Upper lobe of left lung (tissue), 6 donors: ENCODE results near the gene FAF1. TPM values are rescaled to one million over a fixed set of nuclear protein-coding genes. Genes with fewer than 3 reads are reported as not detected.
A peak's percentile ranks its signal among the peaks of the same experiment; 100 is the strongest.
"Not testable (repeated sequence)": the region's sequence is repeated elsewhere in the genome, so short reads cannot be mapped to it uniquely, and the experiment has no call there.

Experiments
- ATAC-seq, 2 donors: fragments of 200-7000 bp; cut with Tn5 transposase; one replicate each; pipeline ENCODE4 v1.9.1; 2022; ENCODE audit warnings: mild to moderate bottlenecking in 2 of 2, moderate library complexity in 2 of 2; ENCODE audit not compliant: low FRiP score in 2 of 2
- DNase-seq, 2 donors: peaks; one replicate each; pipeline ENCODE4 v3.0.0-alpha.2; 2019 to 2020
- H3K27ac ChIP-seq, 4 donors: fragments of 200-600 bp; sonication (generic); one replicate each; pipeline ENCODE4 v1.5.1; 2016 to 2019
- H3K27me3 ChIP-seq, 4 donors: fragments of 200-600 bp; sonication (generic); one replicate each; pipeline ENCODE4 v1.5.1; 2017 to 2019
- H3K36me3 ChIP-seq, 4 donors: fragments of 200-600 bp; sonication (generic); one replicate each; pipeline ENCODE4 v1.5.1; 2016 to 2019
- H3K4me1 ChIP-seq, 4 donors: fragments of 200-600 bp; sonication (generic); one replicate each; pipeline ENCODE4 v1.5.1; 2018 to 2019
- H3K4me3 ChIP-seq, 4 donors: fragments of 200-600 bp; sonication (generic); one replicate each; pipeline ENCODE4 v1.5.1; 2017 to 2019; ENCODE audit warnings: mild to moderate bottlenecking in 2 of 4, moderate library complexity in 1 of 4
- H3K9me3 ChIP-seq, 4 donors: fragments of 200-600 bp; sonication (generic); one replicate each; pipeline ENCODE4 v1.5.1; 2018 to 2019
- EP300 ChIP-seq, 4 donors: sonication (generic); formaldehyde crosslinking; IDR thresholded peaks; one replicate each; pipeline ENCODE4 v1.5.1; 2017; ENCODE audit warnings: antibody characterized with exemption in 4 of 4, control low read depth in 2 of 4
- POLR2A ChIP-seq, 4 donors: fragments of 450-650 bp; IDR thresholded peaks; one replicate each; pipeline ENCODE4 v1.5.1; 2016 to 2017; ENCODE audit warnings: antibody characterized with exemption in 4 of 4, mild to moderate bottlenecking in 2 of 4
- POLR2AphosphoS5 ChIP-seq, 2 donors: sonication (generic); formaldehyde crosslinking; IDR thresholded peaks; one replicate each; pipeline ENCODE4 v1.5.1; 2017; ENCODE audit warnings: antibody characterized with exemption in 2 of 2
- WGBS, 2 donors: methylation state at CpG; one replicate each; pipeline ENCODE4 v1.1.5; 2017 to 2018; 5-methylcytosine and 5-hydroxymethylcytosine counted together
- total RNA-seq, 6 donors: library from RNA; depleted of rRNA in 4 of 6; stranded (reverse); fragments of >200 nt in 4 of 6; gene quantifications; one replicate each; pipeline versions ENCODE4 v1.1.0 to v1.2.1, GENCODE V29; 2016 to 2021
- TF ChIP-seq, protein P1 (sequence below), 6 experiments: fragments of 450-650 bp in 4 of 6; fragments of 200-600 bp in 2 of 6; sonication (generic) in 2 of 6; IDR thresholded peaks; one replicate each; pipeline ENCODE4 v1.5.1; 2016 to 2019; ENCODE audit warnings: antibody characterized with exemption in 6 of 6
- donor health status: DM: no; HTN: no; CAD: no; lungs with moderate emphysema.
- donor health status: DM: no; HTN: yes; CAD: no; lungs with severe emphysema.

Gene FAF1
- total RNA-seq, 6 donors from 2014 or later, result 30.2 to 52.3 (median 35.0) TPM

- Histone ChIP-seq H3K36me3 (peaks cover 0 to 8% (median 0%) of the 10 kb centered on the region in 4 donors), H3K4me3 (no peak overlapping the region), H3K27me3 (no peaks in the 10 kb centered on the region), H3K4me1 (no peaks in the 10 kb centered on the region), H3K27ac (no peak overlapping the region), H3K9me3 (no peaks in the 10 kb centered on the region)
- WGBS, 2 donors, result 88 to 96% methylated on average over 1 of the region's 1 CpG
- ATAC-seq, result no peak
- no peak for TF ChIP-seq EP300 (IDR thresholded peaks at IDR 0.05)
- no peak for TF ChIP-seq POLR2AphosphoS5 (IDR thresholded peaks at IDR 0.05)
- no peak for TF ChIP-seq POLR2A (IDR thresholded peaks at IDR 0.05)
- DNase-seq, result no peak
Observed at GRCh38 chr1:50775740-50776139, 184.3 kb downstream of the FAF1 start.

DNA sequence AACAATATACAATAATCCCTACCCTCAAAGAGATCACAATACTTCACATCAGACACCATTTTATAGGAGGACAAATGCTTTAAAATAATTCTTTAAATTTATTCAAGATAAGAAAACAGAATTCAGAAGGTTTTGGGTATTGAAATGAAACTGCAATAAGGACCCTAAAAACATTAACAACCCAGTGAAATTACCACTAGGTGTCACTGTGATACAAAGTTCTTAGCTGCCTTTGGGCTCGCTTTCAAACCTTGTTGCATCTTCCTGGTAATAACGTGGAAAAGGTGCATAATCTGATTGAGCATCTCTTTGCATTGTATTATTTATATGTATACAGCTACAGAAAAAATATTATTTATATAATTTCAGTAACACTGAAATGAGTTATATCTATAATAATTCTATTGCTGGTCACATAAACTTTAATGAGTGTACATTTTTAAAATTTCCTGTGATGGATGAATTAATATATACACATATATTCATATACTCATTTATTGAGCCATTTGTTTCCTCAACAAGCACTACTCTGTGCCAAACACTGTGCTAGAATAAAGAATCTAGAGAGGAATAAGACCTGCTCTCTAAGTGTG is 185.2 kb downstream of the FAF1 start:
- Histone ChIP-seq H3K27ac (no peak overlapping the region), H3K4me3 (no peak overlapping the region), H3K36me3 (no peaks in the 10 kb centered on the region), H3K4me1 (no peaks in the 10 kb centered on the region), H3K9me3 (no peaks in the 10 kb centered on the region), H3K27me3 (no peaks in the 10 kb centered on the region)
- WGBS, 2 donors, result 4 to 13% methylated on average over 2 of the region's 2 CpGs
- TF ChIP-seq, protein P1, sequence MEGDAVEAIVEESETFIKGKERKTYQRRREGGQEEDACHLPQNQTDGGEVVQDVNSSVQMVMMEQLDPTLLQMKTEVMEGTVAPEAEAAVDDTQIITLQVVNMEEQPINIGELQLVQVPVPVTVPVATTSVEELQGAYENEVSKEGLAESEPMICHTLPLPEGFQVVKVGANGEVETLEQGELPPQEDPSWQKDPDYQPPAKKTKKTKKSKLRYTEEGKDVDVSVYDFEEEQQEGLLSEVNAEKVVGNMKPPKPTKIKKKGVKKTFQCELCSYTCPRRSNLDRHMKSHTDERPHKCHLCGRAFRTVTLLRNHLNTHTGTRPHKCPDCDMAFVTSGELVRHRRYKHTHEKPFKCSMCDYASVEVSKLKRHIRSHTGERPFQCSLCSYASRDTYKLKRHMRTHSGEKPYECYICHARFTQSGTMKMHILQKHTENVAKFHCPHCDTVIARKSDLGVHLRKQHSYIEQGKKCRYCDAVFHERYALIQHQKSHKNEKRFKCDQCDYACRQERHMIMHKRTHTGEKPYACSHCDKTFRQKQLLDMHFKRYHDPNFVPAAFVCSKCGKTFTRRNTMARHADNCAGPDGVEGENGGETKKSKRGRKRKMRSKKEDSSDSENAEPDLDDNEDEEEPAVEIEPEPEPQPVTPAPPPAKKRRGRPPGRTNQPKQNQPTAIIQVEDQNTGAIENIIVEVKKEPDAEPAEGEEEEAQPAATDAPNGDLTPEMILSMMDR (IDR thresholded peaks at IDR 0.05), result peak; percentile 32 to 60 (median 56)
- no peak for TF ChIP-seq EP300 (IDR thresholded peaks at IDR 0.05)
- no peak for DNase-seq
- peak in 1 of 2 donors; percentile 70 for ATAC-seq

DNA sequence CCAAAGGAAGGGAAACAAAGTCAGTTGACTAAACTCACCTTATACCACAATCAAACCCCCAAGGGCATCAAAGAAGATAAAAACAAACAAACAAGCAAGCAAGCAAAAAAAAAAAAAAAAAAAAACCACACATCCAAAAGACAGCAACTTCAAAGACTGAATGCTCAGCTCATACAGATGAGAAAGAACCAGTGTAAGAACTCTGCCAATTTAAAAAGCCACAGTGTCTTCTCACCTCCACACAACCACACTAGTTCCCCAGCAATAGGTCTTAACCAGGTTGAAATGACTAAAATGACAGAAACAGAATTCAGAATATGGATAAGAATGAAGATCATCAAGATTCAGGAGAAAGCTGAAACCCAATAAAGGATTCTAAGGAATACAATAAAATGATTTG is 193.4 kb downstream of the FAF1 start:
- no peak for DNase-seq
- ATAC-seq, result no peak
- Histone ChIP-seq H3K9me3 (no peaks in the 10 kb centered on the region), H3K36me3 (no peaks in the 10 kb centered on the region), H3K4me3 (no peak overlapping the region), H3K27ac (no peak overlapping the region), H3K27me3 (no peaks in the 10 kb centered on the region), H3K4me1 (no peaks in the 10 kb centered on the region)
- TF ChIP-seq POLR2A (IDR thresholded peaks at IDR 0.05), result no peak
- no peak for TF ChIP-seq POLR2AphosphoS5 (IDR thresholded peaks at IDR 0.05)
- TF ChIP-seq, protein P1 (IDR thresholded peaks at IDR 0.05), result no peak
- no peak for TF ChIP-seq EP300 (IDR thresholded peaks at IDR 0.05)

DNA sequence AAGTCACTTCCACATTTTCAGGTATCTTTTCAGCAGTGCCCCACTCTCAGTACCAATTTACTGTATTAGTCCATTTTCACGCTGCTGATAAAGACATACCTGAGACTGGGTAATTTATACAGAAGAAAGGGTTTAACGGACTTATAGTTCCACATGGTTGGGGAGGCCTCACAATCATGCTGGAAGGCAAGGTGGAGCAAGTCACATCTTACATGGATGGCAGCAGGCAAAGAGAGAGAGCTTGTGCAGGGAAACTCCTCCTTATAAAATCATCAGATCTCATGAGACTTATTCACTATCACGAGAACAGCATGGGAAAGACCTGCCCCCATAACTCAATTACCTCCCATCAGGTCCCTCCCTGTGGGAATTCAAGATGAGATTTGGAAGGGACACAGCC is 203.5 kb downstream of the FAF1 start:
- not testable (repeated sequence) for H3K4me3 ChIP-seq, DNase-seq, H3K4me1 ChIP-seq, H3K36me3 ChIP-seq, H3K27me3 ChIP-seq, ATAC-seq, H3K9me3 ChIP-seq, H3K27ac ChIP-seq
- 98 to 100% methylated on average over 3 of the region's 3 CpGs for WGBS, 2 donors

DNA sequence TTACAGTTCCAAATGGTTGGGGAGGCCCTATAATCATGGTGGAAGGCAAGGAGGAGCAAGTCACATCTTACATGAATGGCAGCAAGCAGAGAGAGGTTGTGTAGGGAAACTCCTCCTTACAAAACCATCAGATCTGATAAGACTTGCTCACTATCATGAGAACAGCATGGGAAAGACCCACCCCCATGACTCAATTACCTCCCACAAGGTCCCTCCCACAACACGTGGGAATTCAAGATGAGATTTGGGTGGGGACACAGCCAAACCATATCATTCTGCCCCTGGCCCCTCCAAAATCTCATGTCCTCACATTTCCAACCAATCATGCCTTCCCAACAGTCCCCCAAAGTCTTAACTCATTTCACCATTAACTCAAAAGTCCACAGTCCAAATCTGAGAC is 205.3 kb downstream of the FAF1 start:
- not testable (repeated sequence) for H3K36me3 ChIP-seq, H3K27me3 ChIP-seq, ATAC-seq, H3K27ac ChIP-seq, H3K4me1 ChIP-seq, H3K9me3 ChIP-seq, H3K4me3 ChIP-seq, DNase-seq
- 80 to 100% methylated on average over 1 of the region's 1 CpG for WGBS, 2 donors

DNA sequence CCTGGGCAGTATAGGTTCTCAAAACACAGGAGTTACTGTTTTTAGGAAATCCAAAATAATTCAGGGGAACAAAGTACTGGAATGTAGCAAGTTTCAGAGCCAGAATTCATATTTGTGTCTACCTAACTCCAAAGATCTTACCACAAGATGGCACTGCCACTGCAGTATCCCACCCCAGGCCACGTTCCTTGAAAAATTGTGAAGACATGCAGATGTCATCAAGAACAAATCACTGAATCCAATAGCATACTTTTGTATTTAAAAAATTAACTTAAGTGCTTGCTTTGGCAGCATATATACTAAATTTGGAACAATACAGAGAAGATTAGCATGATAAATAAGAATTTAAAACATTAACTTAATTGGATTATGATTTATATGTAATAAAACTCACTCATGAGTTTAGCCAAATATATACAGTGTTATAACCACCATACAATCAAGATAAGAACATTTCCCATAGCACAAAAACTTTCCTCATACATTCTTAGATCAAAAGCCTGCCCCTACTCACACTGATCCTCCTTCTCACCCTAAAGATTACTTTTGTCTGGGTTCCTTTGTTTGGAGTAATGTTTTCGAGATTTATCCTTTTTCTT is 209.9 kb downstream of the FAF1 start:
- DNase-seq (no peak), ATAC-seq (no peak)
- H3K36me3 ChIP-seq, result peaks cover 0 to 6% (median 0%) of the 10 kb centered on the region in 4 donors
- no peaks in the 10 kb centered on the region for H3K27me3 ChIP-seq
- H3K27ac ChIP-seq, result no peak overlapping the region
- H3K4me1 ChIP-seq, result no peaks in the 10 kb centered on the region
- 51 to 54% methylated on average over 2 of the region's 2 CpGs for WGBS, 2 donors
- TF ChIP-seq EP300 (IDR thresholded peaks at IDR 0.05), result no peak
- TF ChIP-seq, protein P1 (IDR thresholded peaks at IDR 0.05), result peak in 1 of 6 experiments; percentile 8
- H3K4me3 ChIP-seq, result no peak overlapping the region
- no peaks in the 10 kb centered on the region for H3K9me3 ChIP-seq
